Measurements from ENCODE around the gene DPYD.

DNA sequence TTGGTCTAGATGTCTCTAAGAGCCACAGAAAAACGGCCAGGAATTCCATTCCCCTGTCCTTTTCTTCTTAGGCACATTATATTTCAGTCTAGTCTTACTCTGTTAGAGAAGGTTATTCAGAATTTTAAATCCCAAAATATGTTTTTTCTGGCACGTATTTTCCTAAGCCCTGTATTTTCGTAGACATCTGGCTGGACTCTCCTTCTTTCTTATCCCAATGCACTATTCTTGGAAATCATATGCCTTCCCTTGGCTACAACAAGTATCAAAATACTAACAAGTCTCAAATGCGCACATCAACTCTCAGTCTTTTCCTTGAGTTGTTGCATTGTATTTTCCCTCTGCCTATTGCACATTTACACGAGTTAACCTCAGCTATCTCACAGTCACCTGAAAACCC, 96.2 kb downstream of the DPYD start:
- TF ChIP-seq, protein P1, sequence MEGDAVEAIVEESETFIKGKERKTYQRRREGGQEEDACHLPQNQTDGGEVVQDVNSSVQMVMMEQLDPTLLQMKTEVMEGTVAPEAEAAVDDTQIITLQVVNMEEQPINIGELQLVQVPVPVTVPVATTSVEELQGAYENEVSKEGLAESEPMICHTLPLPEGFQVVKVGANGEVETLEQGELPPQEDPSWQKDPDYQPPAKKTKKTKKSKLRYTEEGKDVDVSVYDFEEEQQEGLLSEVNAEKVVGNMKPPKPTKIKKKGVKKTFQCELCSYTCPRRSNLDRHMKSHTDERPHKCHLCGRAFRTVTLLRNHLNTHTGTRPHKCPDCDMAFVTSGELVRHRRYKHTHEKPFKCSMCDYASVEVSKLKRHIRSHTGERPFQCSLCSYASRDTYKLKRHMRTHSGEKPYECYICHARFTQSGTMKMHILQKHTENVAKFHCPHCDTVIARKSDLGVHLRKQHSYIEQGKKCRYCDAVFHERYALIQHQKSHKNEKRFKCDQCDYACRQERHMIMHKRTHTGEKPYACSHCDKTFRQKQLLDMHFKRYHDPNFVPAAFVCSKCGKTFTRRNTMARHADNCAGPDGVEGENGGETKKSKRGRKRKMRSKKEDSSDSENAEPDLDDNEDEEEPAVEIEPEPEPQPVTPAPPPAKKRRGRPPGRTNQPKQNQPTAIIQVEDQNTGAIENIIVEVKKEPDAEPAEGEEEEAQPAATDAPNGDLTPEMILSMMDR (IDR thresholded peaks at IDR 0.05; ENCODE audit: insufficient read depth, low read length, poor library complexity, severe bottlenecking) = no peak
- TF ChIP-seq EZH2phosphoT487 (conservative IDR thresholded peaks at IDR 0.05; ENCODE audit: low read length) = no peak

Data from SU-DHL-6 (cell line).